Activated T-cell treated with anti-CD3 and anti-CD28 coated beads for 1 hour (primary cell): Measurements from ENCODE around the gene WWOX.

Experiments
- DNase-seq: peaks from one replicate; pipeline ENCODE4 v3.0.0-alpha.2; 2020; ENCODE audit warnings: low read depth

The WWOX gene

GRCh38 chr16:79150151-79150550, 1050.7 kb downstream of the WWOX start:
- DNase-seq: no peak

GRCh38 chr16:79150632-79151310, 1051.3 kb downstream of the WWOX start:
- DNase-seq: no peak

DNA sequence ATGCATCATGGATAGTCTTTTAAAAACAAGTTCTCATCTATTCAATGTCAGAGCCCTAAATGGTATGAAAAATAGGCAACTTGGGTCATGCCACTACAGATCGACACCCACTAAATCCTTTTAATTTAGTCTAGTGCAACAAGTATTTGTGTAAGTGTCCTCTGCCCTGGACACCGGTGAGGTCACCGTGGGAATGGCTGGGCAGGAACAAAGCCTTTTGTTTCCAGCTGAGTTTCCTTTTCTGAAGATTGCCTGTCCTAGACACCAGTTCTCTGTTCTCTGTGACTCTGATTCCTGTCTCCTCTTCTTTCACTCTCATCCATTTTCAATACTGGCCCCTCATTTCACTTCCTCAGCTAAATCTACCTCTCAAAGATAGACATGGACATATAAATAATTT, 1054.6 kb downstream of the WWOX start:
- DNase-seq: no peak

DNA sequence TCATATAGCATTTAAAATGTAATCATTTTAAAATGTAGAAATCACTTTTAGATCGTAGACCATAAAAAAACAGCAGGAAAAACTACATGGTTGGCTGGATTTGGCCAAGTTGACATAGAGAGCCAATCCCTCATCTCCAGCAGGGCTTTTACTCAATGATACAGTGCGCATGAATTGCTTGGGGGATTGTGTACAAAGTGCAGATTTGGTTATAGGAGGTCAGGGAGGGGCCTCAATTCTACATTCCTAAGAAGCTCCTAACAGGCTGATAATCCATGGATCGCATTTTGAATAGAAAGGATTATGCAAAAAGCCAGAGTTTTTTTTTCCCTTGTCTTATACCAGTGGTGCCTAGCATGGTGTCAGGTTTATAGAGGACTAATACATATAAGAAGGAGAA, 1056.0 kb downstream of the WWOX start:
- no peak for DNase-seq

DNA sequence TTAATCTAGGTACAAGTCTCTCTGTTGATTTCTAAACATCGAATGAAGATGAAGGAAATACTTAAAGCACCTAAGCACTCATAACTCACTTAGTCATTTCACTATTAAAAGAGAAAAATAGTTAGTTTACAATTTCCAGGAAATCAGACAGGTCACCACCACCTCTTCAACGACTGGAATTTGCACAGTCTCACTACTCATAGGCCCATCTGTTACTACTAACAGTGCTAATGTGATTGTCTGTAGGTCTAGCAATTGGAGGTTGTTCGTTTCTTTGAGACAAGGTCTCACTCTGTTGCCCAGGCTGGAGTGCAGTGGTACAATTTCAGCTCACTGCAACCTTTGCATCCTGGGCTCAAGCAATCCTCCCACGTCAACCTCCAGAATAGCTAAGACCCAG, 1056.5 kb downstream of the WWOX start:
- no peak for DNase-seq

DNA sequence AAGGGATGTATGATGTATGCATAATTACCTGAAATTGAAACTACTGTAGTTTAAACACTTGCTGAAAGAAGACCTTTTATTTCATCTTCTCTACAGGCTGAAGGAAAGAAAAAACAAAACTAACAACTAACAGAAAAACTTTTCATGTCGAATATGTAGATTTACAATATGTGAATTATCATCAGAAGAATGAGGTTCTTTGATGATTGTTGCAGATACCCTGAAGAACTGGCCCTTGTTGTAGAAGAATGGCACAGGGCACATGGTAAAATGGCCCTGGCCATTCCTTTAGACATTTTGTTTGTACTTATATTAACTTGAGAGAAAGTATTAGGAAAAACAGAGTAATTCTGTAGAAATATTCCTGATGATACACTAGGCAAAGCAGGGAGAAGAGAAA, 1057.3 kb downstream of the WWOX start:
- no peak for DNase-seq

DNA sequence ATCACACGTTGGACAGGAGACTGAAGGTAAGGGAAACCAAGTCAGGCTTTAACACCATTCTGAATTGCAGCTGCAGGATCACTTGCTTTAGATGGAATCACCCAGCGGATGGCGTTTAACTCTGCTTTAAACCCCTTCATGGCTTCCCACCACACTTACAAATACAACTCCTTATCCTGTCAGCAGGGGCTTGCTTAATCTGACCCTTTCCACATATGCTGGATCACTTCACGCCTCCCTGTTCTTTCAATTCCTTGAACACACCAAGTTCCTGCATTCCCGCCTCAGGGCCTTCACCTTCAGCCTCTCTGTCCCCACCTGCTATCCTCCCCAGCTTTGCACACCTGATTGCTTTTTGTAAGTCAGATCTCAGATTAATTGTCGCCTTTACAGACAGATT, 1058.9 kb downstream of the WWOX start:
- no peak for DNase-seq

DNA sequence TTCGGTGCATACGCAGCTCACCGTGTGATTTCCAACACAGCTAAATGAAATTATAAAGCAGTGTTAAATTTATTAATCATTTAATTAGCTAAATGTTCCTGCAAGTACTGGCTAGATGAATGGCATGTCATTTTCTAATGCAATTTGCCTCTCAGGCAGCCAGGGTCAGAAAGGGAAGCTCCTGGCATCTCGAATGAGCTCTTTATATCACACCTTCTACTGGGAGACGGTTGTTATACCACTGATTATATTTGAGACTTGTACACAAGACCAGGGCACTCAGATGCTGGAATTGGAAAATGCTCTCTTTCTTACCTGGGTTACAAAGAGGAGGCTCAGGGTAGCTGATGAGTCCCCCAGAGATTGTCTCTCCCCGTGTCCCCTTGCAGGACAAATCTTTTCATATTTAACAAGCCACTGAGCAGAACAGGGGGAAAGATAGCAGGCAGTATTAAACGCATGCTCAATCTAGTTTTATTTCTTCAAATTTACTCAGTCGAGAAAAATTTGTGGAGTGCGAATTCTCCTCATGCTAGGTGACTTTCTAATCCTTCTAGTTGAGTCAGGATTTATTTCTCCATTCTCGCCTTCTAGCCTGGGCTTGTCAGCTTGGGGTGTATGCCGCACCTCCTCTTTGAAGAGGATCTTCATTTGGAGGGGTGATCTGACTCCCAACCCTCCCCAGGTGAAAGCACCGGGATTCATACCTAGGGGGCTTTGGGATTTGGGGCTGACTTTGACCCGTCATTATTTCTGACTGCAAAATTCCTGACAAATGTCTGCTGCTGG, 1060.0 kb downstream of the WWOX start:
- no peak for DNase-seq

- DNase-seq: no peak
These were observed 1063.5 kb downstream of the WWOX start for GRCh38 chr16:79162977-79163376.

GRCh38 chr16:79163691-79164387, 1064.4 kb downstream of the WWOX start:
- no peak for DNase-seq

- no peak for DNase-seq
These were observed 1065.0 kb downstream of the WWOX start for GRCh38 chr16:79164388-79164995.

DNA sequence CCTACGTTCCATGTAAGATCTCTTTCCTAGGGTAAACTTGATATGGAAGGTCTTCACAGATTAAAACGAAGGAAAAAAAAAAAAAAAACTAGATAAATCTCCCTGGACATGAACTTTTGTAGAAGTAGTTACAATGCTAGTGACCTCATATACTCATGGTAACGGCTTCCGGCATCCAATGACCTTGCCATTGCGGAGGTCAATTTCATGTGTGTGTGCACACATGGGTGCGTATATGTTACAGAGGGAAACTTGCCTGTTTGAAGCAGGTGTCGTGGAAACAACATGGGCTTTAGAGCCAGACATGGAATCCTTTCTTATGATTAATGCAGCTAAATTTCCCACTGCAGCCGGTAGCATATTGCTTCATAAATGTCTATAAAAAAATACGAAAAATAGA, 1065.6 kb downstream of the WWOX start:
- DNase-seq: no peak

DNA sequence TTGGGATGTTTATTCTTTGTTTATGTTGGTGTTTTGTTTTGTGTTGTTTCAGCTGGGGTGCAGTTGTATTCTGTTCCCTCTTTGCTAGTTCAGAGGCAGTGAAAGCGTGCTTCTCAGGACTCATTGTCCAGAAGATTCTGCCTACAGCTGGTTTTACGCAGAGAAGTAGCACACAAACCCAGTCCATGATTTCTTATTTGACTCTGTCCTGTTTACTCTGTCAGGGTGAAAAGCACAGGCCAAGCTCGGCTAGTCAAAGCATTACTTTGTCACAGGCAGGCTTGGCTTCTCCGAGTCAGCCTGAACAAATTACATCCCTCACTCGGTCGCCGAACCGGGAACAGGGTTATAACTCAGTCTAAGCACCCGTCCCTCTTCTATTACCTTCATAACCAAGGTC, 1066.1 kb downstream of the WWOX start:
- DNase-seq: no peak

GRCh38 chr16:79167893-79168292, 1068.4 kb downstream of the WWOX start:
- DNase-seq: no peak

- DNase-seq: no peak
These were observed 1068.9 kb downstream of the WWOX start for GRCh38 chr16:79168321-79168720.

- DNase-seq: no peak
These were observed 1069.8 kb downstream of the WWOX start for GRCh38 chr16:79169239-79169638.

GRCh38 chr16:79170555-79171246, 1071.2 kb downstream of the WWOX start:
- no peak for DNase-seq

- DNase-seq: no peak
These were observed 1072.0 kb downstream of the WWOX start for GRCh38 chr16:79171504-79171903.

- DNase-seq: no peak
These were observed 1072.7 kb downstream of the WWOX start for GRCh38 chr16:79171931-79172705.

DNA sequence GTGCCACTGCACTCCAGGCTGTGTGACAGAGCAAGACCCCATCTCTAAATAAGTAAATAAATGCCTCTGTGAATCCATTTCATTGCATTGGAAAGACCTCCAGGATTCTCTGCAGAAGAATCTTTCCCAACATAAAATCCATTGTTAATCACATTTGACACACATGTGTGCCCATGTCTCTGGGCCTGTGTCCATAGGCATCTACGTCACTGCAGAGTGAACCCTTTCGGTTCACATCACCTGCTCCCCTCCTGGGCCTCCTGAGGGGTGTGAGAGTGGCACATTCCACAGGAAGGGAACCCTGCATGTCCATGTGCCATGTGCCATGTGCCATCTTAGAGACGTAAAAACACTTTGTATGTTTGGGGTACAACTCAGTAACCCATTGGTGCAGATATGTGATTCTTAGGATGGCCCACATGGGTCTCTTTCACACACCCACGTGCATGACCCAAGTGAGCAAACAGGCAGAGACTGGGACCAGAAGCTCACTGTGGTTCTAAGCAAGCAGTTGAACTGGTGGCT, 1073.6 kb downstream of the WWOX start:
- DNase-seq: no peak

DNA sequence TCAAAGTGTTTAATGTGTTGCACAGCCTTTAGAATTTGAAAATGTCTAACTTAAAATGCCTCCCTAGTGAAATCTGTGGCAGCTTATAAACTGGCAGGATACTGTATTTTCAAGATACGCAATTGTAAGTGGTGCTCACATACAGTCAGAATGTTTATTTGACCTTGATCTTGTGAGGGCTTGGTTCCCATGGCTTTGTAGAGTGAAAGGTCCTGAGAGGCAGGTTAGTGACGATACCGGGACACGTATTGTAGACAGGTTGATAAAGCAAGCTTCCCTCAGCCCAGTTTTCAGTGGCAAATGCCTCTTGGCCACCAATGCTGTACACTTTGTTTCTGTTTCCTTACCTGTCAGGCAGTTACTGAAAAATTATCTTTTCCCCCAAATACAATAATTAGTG, 1074.5 kb downstream of the WWOX start:
- no peak for DNase-seq
